ENCODE measurements around the gene GDF9.

Gene GDF9

GRCh38 chr5:132828846-132829494 lies 37.3 kb downstream of the GDF9 start:
- Mint-ChIP-seq H3K27me3 (ENCODE audit: low read depth, poor library complexity) (peaks cover 78% of the 10 kb centered on the region), H3K9me3 (no peaks in the 10 kb centered on the region), H3K4me3 (peak overlapping the region; percentile 87), H3K27ac (no peak overlapping the region), H3K36me3 (ENCODE audit: low read depth) (peaks cover 4% of the 10 kb centered on the region), H3K4me1 (peaks cover 12% of the 10 kb centered on the region)
- DNase-seq, result no peak
- TF ChIP-seq, protein P1, sequence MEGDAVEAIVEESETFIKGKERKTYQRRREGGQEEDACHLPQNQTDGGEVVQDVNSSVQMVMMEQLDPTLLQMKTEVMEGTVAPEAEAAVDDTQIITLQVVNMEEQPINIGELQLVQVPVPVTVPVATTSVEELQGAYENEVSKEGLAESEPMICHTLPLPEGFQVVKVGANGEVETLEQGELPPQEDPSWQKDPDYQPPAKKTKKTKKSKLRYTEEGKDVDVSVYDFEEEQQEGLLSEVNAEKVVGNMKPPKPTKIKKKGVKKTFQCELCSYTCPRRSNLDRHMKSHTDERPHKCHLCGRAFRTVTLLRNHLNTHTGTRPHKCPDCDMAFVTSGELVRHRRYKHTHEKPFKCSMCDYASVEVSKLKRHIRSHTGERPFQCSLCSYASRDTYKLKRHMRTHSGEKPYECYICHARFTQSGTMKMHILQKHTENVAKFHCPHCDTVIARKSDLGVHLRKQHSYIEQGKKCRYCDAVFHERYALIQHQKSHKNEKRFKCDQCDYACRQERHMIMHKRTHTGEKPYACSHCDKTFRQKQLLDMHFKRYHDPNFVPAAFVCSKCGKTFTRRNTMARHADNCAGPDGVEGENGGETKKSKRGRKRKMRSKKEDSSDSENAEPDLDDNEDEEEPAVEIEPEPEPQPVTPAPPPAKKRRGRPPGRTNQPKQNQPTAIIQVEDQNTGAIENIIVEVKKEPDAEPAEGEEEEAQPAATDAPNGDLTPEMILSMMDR (IDR thresholded peaks at IDR 0.05), result no peak

DNA sequence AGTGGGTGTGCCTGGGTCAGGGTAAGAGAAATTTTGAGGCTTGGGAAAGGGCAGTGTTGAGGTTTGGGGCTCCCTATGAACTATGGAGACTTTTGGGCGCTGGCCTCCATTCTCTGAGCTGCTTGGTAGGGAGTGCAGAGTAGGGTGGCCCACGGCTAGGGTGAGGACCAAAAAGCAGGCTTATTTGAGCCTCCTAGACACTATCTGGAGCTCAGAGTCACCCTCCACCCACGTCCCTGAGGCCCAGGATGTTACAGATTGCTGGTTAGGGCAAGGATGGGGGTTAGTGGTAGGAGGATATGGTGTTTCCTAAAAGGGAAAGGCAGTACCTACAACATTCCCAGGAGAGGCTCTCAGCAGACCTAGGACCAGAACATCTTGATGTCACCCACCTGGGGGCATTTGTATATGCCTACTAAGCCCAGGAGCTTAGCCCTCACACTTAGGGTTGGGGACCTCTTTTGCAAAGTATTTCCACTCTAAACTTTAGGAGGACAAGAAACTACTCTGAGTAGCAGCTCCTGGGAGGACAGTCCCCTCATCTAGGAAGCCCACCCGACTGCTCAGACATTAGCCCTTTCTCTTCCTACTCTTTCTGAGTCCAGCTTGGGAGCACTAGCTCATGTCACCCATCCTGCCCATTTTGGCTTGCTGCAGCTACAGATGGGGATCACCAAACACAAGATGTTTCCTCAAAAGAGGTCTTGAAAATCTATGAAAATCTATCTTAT lies 38.2 kb downstream of the GDF9 start:
- no peaks in the 10 kb centered on the region for H3K9me3 Mint-ChIP-seq
- peaks cover 4% of the 10 kb centered on the region for H3K36me3 Mint-ChIP-seq (ENCODE audit: low read depth)
- H3K4me3 Mint-ChIP-seq, result no peak overlapping the region
- H3K27ac Mint-ChIP-seq, result no peak overlapping the region
- peaks cover 17% of the 10 kb centered on the region for H3K4me1 Mint-ChIP-seq
- DNase-seq, result no peak
- TF ChIP-seq, protein P1 (IDR thresholded peaks at IDR 0.05), result no peak
- peaks cover 80% of the 10 kb centered on the region for H3K27me3 Mint-ChIP-seq (ENCODE audit: low read depth, poor library complexity)

DNA sequence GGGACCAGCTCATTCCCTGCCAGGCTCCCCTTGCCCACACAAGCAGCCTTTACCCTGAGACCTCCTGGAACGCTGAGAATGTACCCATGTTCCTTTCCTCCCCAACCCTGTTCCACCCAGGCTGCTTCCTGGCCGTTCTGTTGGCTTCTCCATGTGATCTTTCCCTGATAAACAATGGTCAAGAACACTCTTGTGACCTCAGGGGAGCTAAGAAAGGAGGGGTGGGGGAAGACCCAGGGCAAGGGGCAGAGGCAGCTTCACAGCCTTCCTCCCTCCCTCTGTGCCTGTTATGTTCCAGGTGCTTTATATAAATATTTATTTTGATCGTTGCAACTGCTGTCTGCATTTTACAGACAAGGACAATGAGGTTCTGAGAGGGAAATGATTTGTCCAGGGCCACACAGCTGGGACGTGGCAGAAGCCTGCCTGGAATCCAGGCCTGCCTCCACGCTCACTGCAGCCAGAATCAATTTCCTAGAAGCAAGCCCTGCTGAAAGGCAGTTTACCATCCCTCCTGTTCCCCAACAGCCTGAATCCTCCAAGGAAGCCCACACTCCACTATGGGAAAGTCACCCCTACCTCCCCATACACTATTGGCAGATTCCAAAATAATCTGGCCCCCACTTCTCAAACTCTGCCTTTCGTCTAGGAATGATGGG lies 39.7 kb downstream of the GDF9 start:
- H3K27ac Mint-ChIP-seq, result no peak overlapping the region
- TF ChIP-seq, protein P1 (IDR thresholded peaks at IDR 0.05), result no peak
- H3K4me1 Mint-ChIP-seq, result peaks cover 25% of the 10 kb centered on the region
- no peaks in the 10 kb centered on the region for H3K9me3 Mint-ChIP-seq
- H3K4me3 Mint-ChIP-seq, result peak overlapping the region; percentile 60
- peaks cover 71% of the 10 kb centered on the region for H3K27me3 Mint-ChIP-seq (ENCODE audit: low read depth, poor library complexity)
- DNase-seq, result no peak
- peaks cover 4% of the 10 kb centered on the region for H3K36me3 Mint-ChIP-seq (ENCODE audit: low read depth)

GRCh38 chr5:132825834-132826391 lies 40.4 kb downstream of the GDF9 start:
- Mint-ChIP-seq H3K4me1 (peaks cover 21% of the 10 kb centered on the region), H3K36me3 (ENCODE audit: low read depth) (peaks cover 4% of the 10 kb centered on the region), H3K27me3 (ENCODE audit: low read depth, poor library complexity) (peaks cover 67% of the 10 kb centered on the region), H3K9me3 (no peaks in the 10 kb centered on the region), H3K27ac (no peak overlapping the region), H3K4me3 (no peak overlapping the region)
- DNase-seq, result peak; percentile 32
- TF ChIP-seq, protein P1 (IDR thresholded peaks at IDR 0.05), result no peak

- Mint-ChIP-seq H3K27me3 (ENCODE audit: low read depth, poor library complexity) (peaks cover 69% of the 10 kb centered on the region), H3K4me3 (no peak overlapping the region), H3K27ac (no peak overlapping the region), H3K4me1 (peaks cover 23% of the 10 kb centered on the region), H3K9me3 (no peaks in the 10 kb centered on the region), H3K36me3 (ENCODE audit: low read depth) (peaks cover 4% of the 10 kb centered on the region)
- TF ChIP-seq, protein P1 (IDR thresholded peaks at IDR 0.05), result no peak
- peak; percentile 58 for DNase-seq
These were observed 41.0 kb downstream of the GDF9 start for GRCh38 chr5:132825033-132825833.

Measured in nephron progenitor cell (in vitro differentiated cells).